OCI-LY7 (cell line): ENCODE data around the gene EPHX1.
"Not testable (repeated sequence)": the region's sequence is repeated elsewhere in the genome, so short reads cannot be mapped to it uniquely, and the experiment has no call there.

Experiments used
- CTCF ChIP-seq: fragments of 200-600 bp; sonication (generic); conservative IDR thresholded peaks from 2 replicates; pipeline ENCODE4 v1.5.1; 2014; ENCODE audit warnings: mild to moderate bottlenecking, antibody characterized with exemption, low read length, moderate library complexity, mixed read lengths
- EZH2phosphoT487 ChIP-seq: fragments of 200-600 bp; sonication (generic); IDR thresholded peaks from 2 replicates; pipeline ENCODE4 v1.6.1; 2018; ENCODE audit warnings: low read depth, borderline replicate concordance, mild to moderate bottlenecking, mixed run types, antibody characterized with exemption, low read length, moderate library complexity, mixed read lengths

- TF ChIP-seq CTCF, EZH2phosphoT487: not testable (repeated sequence)
Observed at GRCh38 chr1:225779165-225779564, 30.8 kb upstream of the EPHX1 start.
